ENCODE data around the gene FLT4. TPM values are rescaled to one million over a fixed set of nuclear protein-coding genes. Genes with fewer than 3 reads are reported as not detected.

Gene FLT4
- total and polyA plus RNA-seq, 2 experiments from 2014 or later, result 3.9 to 9.0 TPM

GRCh38 chr5:180619563-180619915 is 29.9 kb downstream of the FLT4 start:
- TF ChIP-seq, protein P1, sequence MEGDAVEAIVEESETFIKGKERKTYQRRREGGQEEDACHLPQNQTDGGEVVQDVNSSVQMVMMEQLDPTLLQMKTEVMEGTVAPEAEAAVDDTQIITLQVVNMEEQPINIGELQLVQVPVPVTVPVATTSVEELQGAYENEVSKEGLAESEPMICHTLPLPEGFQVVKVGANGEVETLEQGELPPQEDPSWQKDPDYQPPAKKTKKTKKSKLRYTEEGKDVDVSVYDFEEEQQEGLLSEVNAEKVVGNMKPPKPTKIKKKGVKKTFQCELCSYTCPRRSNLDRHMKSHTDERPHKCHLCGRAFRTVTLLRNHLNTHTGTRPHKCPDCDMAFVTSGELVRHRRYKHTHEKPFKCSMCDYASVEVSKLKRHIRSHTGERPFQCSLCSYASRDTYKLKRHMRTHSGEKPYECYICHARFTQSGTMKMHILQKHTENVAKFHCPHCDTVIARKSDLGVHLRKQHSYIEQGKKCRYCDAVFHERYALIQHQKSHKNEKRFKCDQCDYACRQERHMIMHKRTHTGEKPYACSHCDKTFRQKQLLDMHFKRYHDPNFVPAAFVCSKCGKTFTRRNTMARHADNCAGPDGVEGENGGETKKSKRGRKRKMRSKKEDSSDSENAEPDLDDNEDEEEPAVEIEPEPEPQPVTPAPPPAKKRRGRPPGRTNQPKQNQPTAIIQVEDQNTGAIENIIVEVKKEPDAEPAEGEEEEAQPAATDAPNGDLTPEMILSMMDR (IDR thresholded peaks at IDR 0.05; ENCODE audit: low read depth, low read length), result no peak

GRCh38 chr5:180618829-180619562 is 30.4 kb downstream of the FLT4 start:
- no peaks in the 10 kb centered on the region for H3K36me3 ChIP-seq
- H3K4me3 ChIP-seq, result peak overlapping the region; percentile 55
- H3K27me3 ChIP-seq, result peaks cover 17% of the 10 kb centered on the region
- H3K4me1 ChIP-seq (ENCODE audit: low read depth), result no peaks in the 10 kb centered on the region
- TF ChIP-seq, protein P1 (IDR thresholded peaks at IDR 0.05; ENCODE audit: low read depth, low read length), result peak; percentile 51
- no peak overlapping the region for H3K27ac ChIP-seq
- peak; percentile 58 to 73 for DNase-seq (ENCODE audit: low read depth in 1 of 2, low spot score in 1 of 2)
- H3K9me3 ChIP-seq (ENCODE audit: low read depth), result no peaks in the 10 kb centered on the region

More at GRCh38 chr5:180619563-180619915, 29.9 kb downstream of the FLT4 start:
- Histone ChIP-seq H3K36me3 (no peaks in the 10 kb centered on the region), H3K9me3 (ENCODE audit: low read depth) (no peaks in the 10 kb centered on the region), H3K4me1 (ENCODE audit: low read depth) (no peaks in the 10 kb centered on the region), H3K27me3 (peaks cover 17% of the 10 kb centered on the region), H3K4me3 (no peak overlapping the region), H3K27ac (no peak overlapping the region)
- no peak for DNase-seq (ENCODE audit: low read depth in 1 of 2, low spot score in 1 of 2)

GRCh38 chr5:180618487-180618828 is 30.9 kb downstream of the FLT4 start:
- TF ChIP-seq, protein P1 (IDR thresholded peaks at IDR 0.05; ENCODE audit: low read depth, low read length), result no peak
- no peak for DNase-seq (ENCODE audit: low read depth in 1 of 2, low spot score in 1 of 2)
- peak overlapping the region; percentile 55 for H3K4me3 ChIP-seq
- no peaks in the 10 kb centered on the region for H3K9me3 ChIP-seq (ENCODE audit: low read depth)
- no peak overlapping the region for H3K27ac ChIP-seq
- H3K4me1 ChIP-seq (ENCODE audit: low read depth), result no peaks in the 10 kb centered on the region
- peaks cover 17% of the 10 kb centered on the region for H3K27me3 ChIP-seq
- no peaks in the 10 kb centered on the region for H3K36me3 ChIP-seq

DNA sequence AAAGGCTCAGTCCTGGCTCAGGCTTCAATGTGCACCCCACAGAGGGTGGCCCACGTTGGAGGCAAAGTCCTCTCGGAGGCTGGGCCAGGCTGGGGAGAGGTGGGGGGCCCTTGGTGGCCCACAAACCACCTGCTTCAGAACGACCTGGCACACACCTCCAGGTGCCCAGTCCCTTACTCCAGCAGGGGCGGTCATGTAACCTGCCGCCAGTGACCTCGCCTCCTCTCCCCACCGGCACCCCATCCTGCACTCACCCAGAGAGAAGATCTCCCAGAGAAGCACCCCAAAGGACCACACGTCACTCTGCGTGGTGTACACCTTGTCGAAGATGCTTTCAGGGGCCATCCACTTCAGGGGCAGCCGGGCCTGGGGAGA is 35.6 kb downstream of the FLT4 start:
- TF ChIP-seq, protein P1 (IDR thresholded peaks at IDR 0.05; ENCODE audit: low read depth, low read length), result no peak
- Histone ChIP-seq H3K4me1 (ENCODE audit: low read depth) (no peaks in the 10 kb centered on the region), H3K4me3 (no peak overlapping the region), H3K27ac (no peak overlapping the region), H3K36me3 (no peaks in the 10 kb centered on the region), H3K27me3 (peaks cover 12% of the 10 kb centered on the region), H3K9me3 (ENCODE audit: low read depth) (no peaks in the 10 kb centered on the region)
- DNase-seq (ENCODE audit: low read depth in 1 of 2, low spot score in 1 of 2), result no peak

DNA sequence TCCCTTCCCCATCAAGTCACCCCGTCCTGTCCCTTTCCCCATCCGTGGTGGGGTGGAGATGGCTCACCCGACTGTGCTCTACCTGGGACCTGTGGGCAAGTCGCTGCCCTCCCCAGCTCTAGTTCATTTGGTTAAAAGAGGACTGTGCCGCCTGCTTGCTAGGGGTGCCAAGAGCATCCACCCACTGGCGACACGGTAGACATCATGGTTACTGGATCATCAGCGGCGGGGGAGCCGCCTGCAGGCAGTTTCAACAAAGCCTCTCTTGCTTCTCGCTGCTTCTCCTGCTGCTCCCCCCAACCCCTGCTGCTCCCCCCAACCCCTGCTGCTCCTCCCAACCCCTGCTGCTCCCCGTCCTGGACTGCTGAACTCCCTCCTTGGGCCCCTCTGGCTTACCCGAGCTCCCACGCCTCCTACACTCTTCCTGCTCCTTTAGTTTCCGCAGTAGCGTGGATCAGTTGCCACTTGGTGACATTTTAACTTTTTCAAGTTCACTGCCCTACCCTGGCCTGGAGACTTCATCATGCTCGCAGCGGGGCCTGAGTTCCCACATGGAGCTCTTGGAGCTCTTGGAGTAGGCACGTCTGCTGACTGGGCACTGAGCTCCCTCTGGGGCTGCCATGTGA is 36.1 kb downstream of the FLT4 start:
- peaks cover 5% of the 10 kb centered on the region for H3K4me1 ChIP-seq (ENCODE audit: low read depth)

More for the DNA sequence above, 36.1 kb downstream of the FLT4 start:
- Histone ChIP-seq H3K27ac (no peak overlapping the region), H3K27me3 (peaks cover 7% of the 10 kb centered on the region), H3K9me3 (ENCODE audit: low read depth) (no peaks in the 10 kb centered on the region), H3K4me3 (no peak overlapping the region), H3K36me3 (no peaks in the 10 kb centered on the region)
- no peak for DNase-seq (ENCODE audit: low read depth in 1 of 2, low spot score in 1 of 2)
- TF ChIP-seq, protein P1 (IDR thresholded peaks at IDR 0.05; ENCODE audit: low read depth, low read length), result no peak
